GM10266 (cell line): Measurements from ENCODE around the gene LRRC8C.

ENCODE experiments used
- DNase-seq: peaks from one replicate; pipeline ENCODE4 v3.0.0; 2012; ENCODE audit errors: extremely low spot score
- TF ChIP-seq, protein P1 (sequence below): IDR thresholded peaks from 2 replicates; pipeline ENCODE4 v1.5.1; 2012; ENCODE audit warnings: mild to moderate bottlenecking, low read depth; ENCODE audit not compliant: control insufficient read depth, insufficient read depth; ENCODE audit errors: missing control alignments

Gene LRRC8C

DNA sequence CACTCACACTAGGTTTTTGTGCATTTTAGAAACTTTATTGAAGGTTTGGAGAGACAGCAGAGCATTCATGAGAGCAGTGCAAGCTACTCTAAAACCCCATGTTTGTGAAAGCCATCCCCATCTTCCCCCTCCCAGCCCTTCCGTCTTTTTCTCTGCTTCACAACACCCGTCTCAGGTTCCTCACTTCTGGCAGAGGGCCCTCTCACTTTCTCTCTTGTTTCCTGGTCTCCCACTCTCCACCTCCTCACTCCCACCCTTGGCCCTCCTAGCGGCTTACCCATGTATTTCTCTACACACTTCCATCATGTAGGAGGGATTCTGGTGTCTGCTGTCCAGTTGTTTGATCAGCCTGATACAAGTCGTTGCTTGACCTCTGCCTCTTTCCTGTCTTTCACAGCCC lies 92.7 kb downstream of the LRRC8C start:
- DNase-seq: no peak
- TF ChIP-seq, protein P1, sequence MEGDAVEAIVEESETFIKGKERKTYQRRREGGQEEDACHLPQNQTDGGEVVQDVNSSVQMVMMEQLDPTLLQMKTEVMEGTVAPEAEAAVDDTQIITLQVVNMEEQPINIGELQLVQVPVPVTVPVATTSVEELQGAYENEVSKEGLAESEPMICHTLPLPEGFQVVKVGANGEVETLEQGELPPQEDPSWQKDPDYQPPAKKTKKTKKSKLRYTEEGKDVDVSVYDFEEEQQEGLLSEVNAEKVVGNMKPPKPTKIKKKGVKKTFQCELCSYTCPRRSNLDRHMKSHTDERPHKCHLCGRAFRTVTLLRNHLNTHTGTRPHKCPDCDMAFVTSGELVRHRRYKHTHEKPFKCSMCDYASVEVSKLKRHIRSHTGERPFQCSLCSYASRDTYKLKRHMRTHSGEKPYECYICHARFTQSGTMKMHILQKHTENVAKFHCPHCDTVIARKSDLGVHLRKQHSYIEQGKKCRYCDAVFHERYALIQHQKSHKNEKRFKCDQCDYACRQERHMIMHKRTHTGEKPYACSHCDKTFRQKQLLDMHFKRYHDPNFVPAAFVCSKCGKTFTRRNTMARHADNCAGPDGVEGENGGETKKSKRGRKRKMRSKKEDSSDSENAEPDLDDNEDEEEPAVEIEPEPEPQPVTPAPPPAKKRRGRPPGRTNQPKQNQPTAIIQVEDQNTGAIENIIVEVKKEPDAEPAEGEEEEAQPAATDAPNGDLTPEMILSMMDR: no peak

DNA sequence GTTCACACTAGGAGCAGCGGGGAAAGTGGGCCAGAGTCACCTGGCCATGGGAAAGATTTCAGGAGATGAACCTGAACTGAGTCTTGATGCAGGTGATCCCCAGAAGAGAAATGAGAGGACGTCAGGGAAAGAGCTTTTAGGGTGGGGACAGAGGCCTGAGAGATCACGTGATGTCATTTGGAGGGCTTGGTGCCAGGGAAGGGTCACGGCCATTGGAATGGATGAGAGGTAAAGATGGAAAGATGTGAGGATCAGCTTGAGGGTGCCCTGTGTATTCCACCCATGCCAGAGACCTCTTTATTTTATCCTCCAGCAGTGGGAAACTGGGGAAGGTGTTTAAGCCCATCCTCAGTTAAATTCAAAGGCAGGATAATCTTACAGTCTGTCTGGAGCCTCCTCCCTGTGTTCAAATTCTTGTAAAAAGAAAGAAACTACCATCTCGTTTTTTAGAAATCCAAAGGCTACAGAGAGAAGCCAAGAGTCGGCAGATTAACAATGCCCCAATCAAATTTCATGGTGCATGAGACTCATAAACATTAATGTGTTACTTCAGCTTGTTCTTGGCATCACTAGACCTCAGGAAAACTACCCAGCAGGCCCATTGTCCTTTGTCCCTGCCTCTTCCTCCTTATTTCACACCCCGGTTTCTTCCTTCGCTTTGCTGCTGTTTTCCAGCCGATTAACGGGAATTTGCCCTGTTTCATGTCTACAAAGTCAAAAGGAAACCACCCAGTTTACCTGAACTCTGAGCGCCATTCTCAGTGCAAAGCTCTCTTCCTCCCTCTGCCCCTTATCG lies 94.8 kb downstream of the LRRC8C start:
- TF ChIP-seq, protein P1: no peak
- no peak for DNase-seq

DNA sequence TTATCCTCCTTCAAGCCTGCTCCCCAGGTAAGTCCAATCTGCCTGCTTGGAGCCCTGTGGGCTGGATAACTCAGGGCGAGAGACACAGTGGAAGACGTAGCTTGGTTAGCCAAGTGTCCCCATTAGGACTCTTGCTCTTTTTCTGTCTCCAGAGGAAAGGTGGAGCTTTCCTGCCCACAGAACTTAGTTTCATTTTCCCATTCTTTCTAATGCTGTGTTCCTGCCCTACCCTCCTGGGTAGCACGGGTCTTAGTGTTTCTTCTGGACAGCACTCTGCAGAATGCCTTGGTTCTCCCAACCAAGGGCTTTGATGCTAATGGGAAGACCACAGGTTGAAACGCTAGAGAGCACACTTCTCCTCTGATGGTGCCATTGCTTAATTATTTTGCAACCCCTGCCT lies 95.5 kb downstream of the LRRC8C start:
- TF ChIP-seq, protein P1: no peak
- DNase-seq: no peak

DNA sequence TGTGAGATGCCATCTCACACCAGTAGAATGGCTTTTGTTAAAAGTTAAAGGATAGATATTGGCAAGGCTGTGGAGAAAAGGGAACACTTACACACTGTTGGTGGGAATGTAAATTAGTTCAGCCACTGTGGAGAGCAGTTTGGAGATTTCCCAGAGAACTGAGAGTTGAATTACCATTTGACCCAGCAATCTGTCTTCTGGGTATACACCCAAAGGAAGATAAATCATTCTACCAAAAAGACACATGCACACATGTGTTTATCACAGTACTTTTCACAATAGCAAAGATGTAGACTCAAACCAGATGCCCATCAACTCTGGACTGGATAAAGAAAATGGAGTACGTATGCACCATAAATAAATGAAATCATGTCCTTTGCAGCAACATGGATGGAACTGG lies 99.3 kb downstream of the LRRC8C start:
- TF ChIP-seq, protein P1: no peak
- DNase-seq: no peak

DNA sequence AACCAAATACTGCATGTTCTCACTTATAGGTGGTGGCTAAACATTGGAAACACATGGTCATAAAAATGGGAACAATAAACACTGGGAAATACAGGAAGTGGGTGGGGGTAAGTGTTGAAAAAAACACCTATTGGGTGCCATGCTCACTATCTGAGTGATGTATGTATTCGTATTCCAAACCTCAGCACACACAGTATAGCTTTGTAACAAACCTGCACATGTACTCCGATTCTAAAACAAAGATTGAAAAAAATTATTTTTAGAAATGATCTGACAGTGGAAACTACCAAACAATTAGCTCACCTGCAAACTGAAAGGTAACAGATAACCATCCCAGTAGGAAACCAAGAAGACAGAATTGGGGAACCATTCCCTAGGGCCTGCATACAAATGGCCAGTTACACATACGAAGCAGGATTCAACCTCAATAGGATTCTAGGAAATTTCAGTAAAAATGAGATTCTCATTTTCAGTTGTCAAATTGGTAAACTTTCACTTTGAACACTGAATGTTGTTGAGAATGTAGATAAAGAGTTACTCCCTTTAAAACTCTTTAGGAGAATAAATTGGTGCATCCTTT lies 99.8 kb downstream of the LRRC8C start:
- TF ChIP-seq, protein P1: no peak
- no peak for DNase-seq

DNA sequence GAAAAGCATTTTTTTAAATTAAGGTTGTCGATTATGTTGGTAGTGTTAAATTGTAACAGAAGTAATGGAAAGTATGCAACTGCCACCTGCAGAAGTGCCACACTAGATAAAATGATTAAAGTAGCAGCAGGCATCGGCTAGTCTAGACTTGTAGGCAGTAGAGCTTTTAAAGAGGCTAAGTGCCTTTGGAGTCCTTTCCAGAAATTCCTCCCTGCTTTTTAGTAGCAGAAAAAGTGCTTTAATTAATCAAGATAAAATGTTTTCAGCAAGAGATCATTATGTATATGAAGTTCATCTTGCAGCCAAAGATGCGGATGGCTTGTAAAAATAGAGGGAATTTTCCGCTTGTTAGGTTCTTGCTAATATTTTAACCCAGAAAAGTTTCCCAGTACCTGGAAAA lies 100.8 kb downstream of the LRRC8C start:
- TF ChIP-seq, protein P1: no peak
- no peak for DNase-seq

DNA sequence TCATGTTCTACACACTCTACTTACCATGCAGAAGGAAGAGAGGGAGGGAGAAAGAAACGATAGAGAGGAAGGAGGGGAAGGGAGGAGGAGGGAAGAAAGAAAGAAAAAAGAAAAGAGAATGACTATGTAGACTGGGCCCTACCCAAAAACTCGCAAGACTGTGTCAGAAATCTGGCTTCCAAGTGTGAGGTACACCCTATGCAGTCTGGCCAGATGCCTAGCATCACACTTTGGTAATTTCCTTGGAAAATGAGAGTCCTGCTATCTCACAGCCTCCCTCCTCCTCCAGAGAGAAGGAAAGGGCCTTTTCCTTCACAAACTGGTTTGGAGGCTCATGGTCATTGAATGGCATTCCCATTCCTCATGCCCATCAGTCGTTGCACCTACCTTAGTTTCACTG lies 101.5 kb downstream of the LRRC8C start:
- TF ChIP-seq, protein P1: no peak
- no peak for DNase-seq
